ENCODE measurements around the gene MOSMO.

DNA sequence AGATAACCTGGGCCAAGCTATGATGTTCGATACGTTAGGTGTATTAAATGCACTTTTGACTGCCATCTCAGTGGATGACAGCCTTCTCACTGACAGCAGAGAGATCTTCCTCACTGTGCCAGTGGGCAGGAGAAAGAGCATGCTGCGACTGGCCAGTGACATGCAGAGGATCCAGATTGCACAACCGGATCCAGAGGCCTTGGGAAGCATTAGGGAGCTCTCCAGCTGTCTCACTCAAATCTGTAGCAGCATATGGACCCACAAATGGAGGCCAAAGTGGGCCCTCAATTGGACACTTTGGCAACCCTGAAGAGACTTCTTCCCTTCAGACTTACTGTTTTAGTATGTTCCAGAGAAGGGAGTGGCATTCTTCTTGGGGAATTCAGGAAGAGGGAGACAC is 27.9 kb upstream of the MOSMO start:
- no peak for TF ChIP-seq POLR2A (IDR thresholded peaks at IDR 0.05; ENCODE audit: low read depth, low read length)
- no peak for TF ChIP-seq TAF1 (IDR thresholded peaks at IDR 0.05; ENCODE audit: borderline replicate concordance, low read depth, low read length)
- no peak for TF ChIP-seq POLR2AphosphoS5 (IDR thresholded peaks at IDR 0.05; ENCODE audit: low read depth, low read length)
